Measurements from ENCODE around the gene ATP9A.

- TF ChIP-seq CTCF (IDR thresholded peaks at IDR 0.05; ENCODE audit: insufficient read depth, low read length) (no peak), POLR2AphosphoS5 (IDR thresholded peaks at IDR 0.05; ENCODE audit: low read depth) (no peak)
Observed at GRCh38 chr20:51727872-51728271, 40.3 kb downstream of the ATP9A start.

Measured in HL-60 (cell line).